HPDE6-E6E7 (cell line): ENCODE data around the gene QSOX2.

Experiments
- DNase-seq: peaks from one replicate; pipeline ENCODE4 v3.0.0; 2011; ENCODE audit warnings: missing footprints; ENCODE audit errors: extremely low spot score

The QSOX2 gene

GRCh38 chr9:136223871-136224640 is 21.6 kb downstream of the QSOX2 start:
- DNase-seq, result no peak

- no peak for DNase-seq
Measured at GRCh38 chr9:136222906-136223285, 22.7 kb downstream of the QSOX2 start.

GRCh38 chr9:136222166-136222905 is 23.3 kb downstream of the QSOX2 start:
- no peak for DNase-seq

- DNase-seq, result peak; percentile 78
Measured at GRCh38 chr9:136220017-136220729, 25.4 kb downstream of the QSOX2 start.

- DNase-seq, result peak; percentile 40
Measured at GRCh38 chr9:136219276-136219675, 26.3 kb downstream of the QSOX2 start.

GRCh38 chr9:136218673-136219072 is 26.9 kb downstream of the QSOX2 start:
- DNase-seq, result no peak

GRCh38 chr9:136218271-136218670 is 27.3 kb downstream of the QSOX2 start:
- DNase-seq, result no peak

- no peak for DNase-seq
Measured at GRCh38 chr9:136216541-136217244, 28.9 kb downstream of the QSOX2 start.

GRCh38 chr9:136213733-136214132 is 31.9 kb downstream of the QSOX2 start:
- DNase-seq, result no peak

- no peak for DNase-seq
Measured at GRCh38 chr9:136212345-136212950, 33.2 kb downstream of the QSOX2 start.

GRCh38 chr9:136211441-136212344 is 33.9 kb downstream of the QSOX2 start:
- no peak for DNase-seq

GRCh38 chr9:136211006-136211405 is 34.6 kb downstream of the QSOX2 start:
- DNase-seq, result no peak

- no peak for DNase-seq
Measured at GRCh38 chr9:136210276-136210675, 35.3 kb downstream of the QSOX2 start.

- DNase-seq, result no peak
Measured at GRCh38 chr9:136209786-136210185, 35.8 kb downstream of the QSOX2 start.

GRCh38 chr9:136209232-136209631 is 36.4 kb downstream of the QSOX2 start:
- no peak for DNase-seq

- no peak for DNase-seq
Measured at GRCh38 chr9:136208675-136209074, 36.9 kb downstream of the QSOX2 start.

- DNase-seq, result no peak
Measured at GRCh38 chr9:136207616-136208015, 38.0 kb downstream of the QSOX2 start.

GRCh38 chr9:136206602-136207275 is 38.9 kb downstream of the QSOX2 start:
- DNase-seq, result no peak

- DNase-seq, result no peak
Measured at GRCh38 chr9:136205707-136205992, 40.0 kb downstream of the QSOX2 start.
